ENCODE data around the gene BCL11B.
"Not testable (repeated sequence)": the region's sequence is repeated elsewhere in the genome, so short reads cannot be mapped to it uniquely, and the experiment has no call there.

The BCL11B gene

GRCh38 chr14:99240627-99241324, 31.2 kb downstream of the BCL11B start:
- no peak for DNase-seq (ENCODE audit: low read depth in 3 of 3)

DNA sequence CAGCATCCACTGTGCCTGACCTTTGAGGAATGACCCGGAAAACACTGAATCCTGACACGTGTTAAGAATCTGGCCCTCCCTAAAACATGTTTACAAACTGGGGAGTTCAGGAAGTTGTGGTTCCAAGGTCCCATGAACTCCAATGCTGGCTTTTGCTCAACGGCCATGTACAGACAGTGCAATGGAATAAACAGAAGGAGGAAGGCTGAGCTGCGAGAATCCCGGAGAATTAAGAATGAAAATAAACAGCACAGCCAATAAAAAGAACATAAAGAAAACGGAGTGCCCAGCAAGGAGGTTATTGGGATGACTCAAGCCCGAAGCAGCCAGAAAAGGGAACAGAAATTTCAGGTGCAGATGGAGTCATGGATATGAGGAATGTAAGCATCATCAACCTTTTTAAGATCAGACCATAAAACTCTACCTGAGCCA, 32.3 kb downstream of the BCL11B start:
- no peak for DNase-seq (ENCODE audit: low read depth in 3 of 3)

GRCh38 chr14:99238216-99238615, 33.8 kb downstream of the BCL11B start:
- DNase-seq (ENCODE audit: low read depth in 3 of 3) = no peak

DNA sequence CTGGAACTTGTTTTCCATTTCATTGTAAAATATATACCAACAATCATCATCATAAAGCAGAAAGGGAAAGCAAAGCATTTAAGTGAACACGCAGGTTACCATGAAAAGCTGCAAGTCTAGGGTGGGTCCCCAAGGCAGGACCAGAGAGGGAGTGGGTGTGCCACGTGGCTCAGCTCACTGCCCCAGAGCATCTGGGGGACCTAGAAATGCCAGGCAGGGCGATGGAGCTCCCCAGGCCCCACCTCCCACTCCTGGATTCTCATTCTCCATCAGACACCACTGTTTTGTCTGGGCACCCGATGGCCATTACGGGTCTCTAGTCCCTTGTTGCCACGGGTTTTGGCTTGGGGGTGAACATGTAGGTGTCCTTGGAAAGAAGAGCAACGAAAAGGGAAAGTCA, 34.7 kb downstream of the BCL11B start:
- DNase-seq (ENCODE audit: low read depth in 3 of 3) = no peak

- DNase-seq (ENCODE audit: low read depth in 3 of 3) = no peak
Observed at GRCh38 chr14:99236386-99237138, 35.4 kb downstream of the BCL11B start.

- DNase-seq (ENCODE audit: low read depth in 3 of 3) = no peak
Observed at GRCh38 chr14:99235582-99236320, 36.2 kb downstream of the BCL11B start.

DNA sequence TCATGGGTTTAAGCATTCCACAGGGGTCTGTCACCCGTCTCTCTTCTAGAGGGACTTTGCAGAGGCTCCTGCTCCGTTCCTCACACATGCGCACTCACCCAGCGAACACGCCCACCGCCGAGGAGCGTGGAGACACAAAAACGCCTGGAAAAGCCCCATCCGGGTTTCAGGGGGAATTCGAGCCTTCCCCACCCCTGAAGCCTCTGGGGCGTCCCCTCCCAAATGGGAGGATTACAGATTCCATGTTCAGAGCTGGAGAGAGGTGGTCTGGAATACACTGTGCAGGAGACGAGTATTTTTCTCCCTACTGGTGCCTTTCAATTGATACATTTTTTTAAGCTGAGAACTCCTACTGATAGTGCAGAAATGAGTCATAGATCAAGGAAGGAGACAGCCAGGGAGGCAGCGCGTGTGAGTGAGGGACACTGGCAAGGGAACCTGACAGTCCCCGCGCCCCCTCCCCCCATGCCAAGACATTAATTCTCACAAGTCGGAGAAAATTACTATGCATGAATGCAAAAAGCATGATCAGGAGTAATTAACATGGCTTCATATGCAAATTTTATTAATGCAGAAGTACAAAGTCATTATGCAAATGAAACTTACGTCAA, 36.9 kb downstream of the BCL11B start:
- peak in 2 of 3 donors; percentile 66 to 73 for DNase-seq (ENCODE audit: low read depth in 3 of 3)

GRCh38 chr14:99234355-99234754, 37.6 kb downstream of the BCL11B start:
- no peak for DNase-seq (ENCODE audit: low read depth in 3 of 3)

- no peak for DNase-seq (ENCODE audit: low read depth in 3 of 3)
Observed at GRCh38 chr14:99233222-99234035, 38.6 kb downstream of the BCL11B start.

DNA sequence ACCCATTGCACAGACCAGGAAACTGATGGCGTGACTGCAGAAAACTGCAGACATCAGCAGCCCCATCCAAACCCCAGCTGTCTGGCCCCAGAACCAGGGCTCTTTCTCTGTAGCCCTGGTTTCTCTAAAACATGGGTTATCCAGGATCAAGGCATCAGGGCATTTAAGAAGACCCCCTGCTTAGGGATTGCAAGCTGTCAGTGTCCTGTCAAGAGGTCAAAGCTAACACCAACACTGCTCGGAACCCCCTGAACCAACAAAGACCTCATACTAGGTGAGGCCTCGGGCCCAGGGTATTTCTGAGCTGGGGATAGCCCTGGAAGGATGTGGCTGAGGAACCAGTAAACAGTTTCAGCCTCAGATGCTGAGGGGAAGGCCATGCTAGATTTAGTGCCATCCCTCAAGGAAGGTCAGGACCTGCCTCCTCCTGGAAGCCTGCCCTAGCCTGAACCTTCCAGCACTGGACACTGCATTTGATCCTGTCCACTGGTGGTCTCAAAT, 39.2 kb downstream of the BCL11B start:
- no peak for DNase-seq (ENCODE audit: low read depth in 3 of 3)

DNA sequence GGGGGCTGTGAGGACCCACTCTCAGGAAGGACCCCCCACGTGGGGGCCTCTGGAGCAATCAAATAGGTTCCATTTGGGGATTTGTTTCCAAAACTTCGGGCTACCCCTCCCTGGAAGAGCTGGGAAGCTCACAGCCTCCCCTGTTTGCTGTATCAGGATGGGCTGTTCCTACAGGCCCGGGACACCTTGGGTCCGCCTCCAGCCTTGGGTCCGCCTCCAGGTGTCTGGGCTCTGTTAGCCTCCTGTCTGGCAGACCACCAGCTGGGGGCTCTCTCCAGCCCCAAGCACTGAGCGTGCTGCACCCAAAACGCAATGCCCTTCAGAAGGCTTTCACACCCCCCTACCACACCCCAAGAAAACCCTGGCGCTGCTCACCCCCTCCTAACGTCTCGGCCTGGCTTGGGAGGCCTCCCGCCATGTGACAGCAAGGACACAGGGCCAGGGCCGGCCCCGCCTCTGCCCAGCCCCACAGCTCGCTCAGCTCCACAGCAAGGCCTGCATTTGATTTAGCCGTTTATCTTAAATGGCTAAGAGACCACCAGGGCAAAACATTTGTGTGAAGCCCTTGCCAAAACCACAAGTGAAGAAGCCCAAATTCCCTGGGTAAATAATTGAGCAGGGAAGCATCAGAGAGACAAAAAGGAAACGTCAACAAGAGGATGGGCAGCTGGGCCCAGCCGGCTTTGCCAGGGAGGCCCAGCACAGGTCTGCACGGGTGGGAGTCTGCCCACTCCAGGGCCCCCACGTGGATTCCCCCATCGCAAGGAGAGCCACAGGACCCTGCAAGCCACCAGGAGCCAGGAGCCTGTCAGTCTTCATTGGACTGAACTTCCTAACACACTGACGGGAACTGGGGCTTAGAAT, 39.9 kb downstream of the BCL11B start:
- no peak for DNase-seq (ENCODE audit: low read depth in 3 of 3)

DNA sequence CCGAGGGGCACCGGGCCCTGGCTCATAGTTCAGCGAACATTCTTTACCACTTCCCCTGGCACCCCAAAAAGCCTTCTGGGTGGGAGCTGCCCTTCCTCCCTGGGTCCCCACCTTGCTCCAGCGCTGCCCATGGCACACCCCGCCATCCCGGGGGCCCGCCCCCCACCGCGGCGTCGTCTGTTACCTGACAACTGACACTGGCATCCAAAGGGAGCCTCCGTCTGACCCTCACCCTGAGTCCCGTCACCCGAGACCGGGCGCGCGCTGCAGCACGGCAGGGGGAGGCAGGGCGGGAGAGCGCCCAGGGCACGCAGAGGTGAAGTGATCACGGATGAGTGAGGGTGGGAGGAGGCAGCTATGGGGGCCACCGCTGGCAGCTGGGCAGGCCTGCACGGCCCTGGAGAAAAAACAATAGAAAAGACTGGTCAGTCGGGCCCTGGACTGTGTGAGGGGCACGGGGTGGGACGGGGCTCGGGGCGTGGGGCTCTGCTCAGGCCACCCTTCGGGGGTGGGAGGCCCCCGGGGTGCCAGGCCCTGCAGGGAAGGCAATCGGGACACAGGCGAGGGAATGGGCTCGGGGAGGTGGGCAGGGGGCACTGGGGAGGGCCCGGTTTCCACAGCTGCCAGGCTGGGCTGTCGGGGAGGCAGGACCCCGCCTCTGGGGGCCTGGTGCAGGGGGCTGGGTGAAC, 40.7 kb downstream of the BCL11B start:
- DNase-seq (ENCODE audit: low read depth in 3 of 3) = no peak

- DNase-seq (ENCODE audit: low read depth in 3 of 3) = peak in 2 of 3 donors; percentile 72 to 73
Observed at GRCh38 chr14:99230208-99231151, 41.5 kb downstream of the BCL11B start.

- DNase-seq (ENCODE audit: low read depth in 3 of 3) = no peak
Observed at GRCh38 chr14:99229654-99230207, 42.3 kb downstream of the BCL11B start.

DNA sequence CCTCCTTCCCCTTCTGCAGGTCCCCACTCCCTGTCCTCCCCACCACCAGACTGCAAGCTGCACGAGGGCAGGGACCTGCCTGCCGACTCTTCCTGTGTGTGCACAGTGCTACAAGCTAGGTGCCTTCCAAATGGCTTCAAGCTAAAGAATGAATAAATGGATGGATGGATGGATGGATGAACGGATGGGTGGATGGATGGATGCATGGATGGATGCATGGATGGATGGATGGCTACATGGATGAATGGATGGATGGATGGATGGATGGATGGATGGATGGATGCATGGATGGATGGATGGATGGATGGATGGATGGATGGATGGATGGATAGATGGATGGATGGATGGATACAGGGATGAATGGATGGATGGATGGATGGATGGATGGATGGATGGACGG, 43.2 kb downstream of the BCL11B start:
- not testable (repeated sequence) for DNase-seq (ENCODE audit: low read depth in 3 of 3)

- DNase-seq (ENCODE audit: low read depth in 3 of 3) = no peak
Observed at GRCh38 chr14:99226687-99227086, 45.3 kb downstream of the BCL11B start.

GRCh38 chr14:99225436-99226203, 46.4 kb downstream of the BCL11B start:
- no peak for DNase-seq (ENCODE audit: low read depth in 3 of 3)

Measured in stimulated activated CD4-positive, alpha-beta T cell treated with anti-CD3 and anti-CD28 coated beads, TNF-alpha, amount 100 ng/mL, for 48 hours (primary cell).